GM23248 (cell line): ENCODE results near the gene PPP3R1.

Experiments
- EZH2 ChIP-seq: fragments of 200-600 bp; sonication (generic); IDR thresholded peaks from 2 replicates; pipeline ENCODE4 v1.6.1; 2018; ENCODE audit warnings: antibody characterized with exemption, mild to moderate bottlenecking; ENCODE audit not compliant: insufficient read depth, poor library complexity, severe bottlenecking
- EZH2phosphoT487 ChIP-seq: fragments of 200-600 bp; sonication (generic); IDR thresholded peaks from 2 replicates; pipeline ENCODE4 v1.6.1; 2018; ENCODE audit warnings: antibody characterized with exemption, moderate library complexity, mild to moderate bottlenecking, low read depth; ENCODE audit not compliant: insufficient read depth

DNA sequence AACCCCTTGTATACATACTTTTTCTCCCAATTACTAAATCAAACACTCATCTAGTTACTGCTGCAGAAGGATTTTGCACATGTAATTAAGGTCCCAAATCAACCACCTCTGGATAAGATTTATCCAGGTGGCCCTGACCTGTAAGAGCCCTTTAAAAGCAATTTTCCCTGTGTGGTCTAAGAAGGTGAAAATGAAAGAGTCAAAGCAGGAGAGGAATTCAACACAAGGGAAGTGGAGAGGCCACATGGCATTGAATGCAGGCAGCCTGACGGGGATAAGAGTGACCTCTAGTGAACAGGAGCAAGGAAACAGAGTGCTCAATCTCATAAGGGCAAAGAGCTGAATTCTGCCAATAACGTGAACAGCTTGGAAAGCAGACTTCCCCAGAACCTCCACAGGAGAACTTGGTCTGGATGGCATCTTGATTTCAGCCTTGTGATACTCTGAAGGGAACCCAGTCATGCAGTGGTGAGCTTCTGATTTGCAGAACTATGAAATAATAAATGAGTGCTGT is 27.2 kb downstream of the PPP3R1 start:
- TF ChIP-seq EZH2 (no peak), EZH2phosphoT487 (no peak)
